Thyroid gland (tissue), 4 donors: Measurements from ENCODE around the gene FGR.

Experiments used
- POLR2A ChIP-seq, 2 donors: fragments of 450-650 bp; IDR thresholded peaks; one replicate each; pipeline ENCODE4 v1.6.1; 2017; ENCODE audit warnings: antibody characterized with exemption in 2 of 2, mild to moderate bottlenecking in 2 of 2, moderate library complexity in 1 of 2
- TF ChIP-seq, protein P1 (sequence below), 6 experiments: fragments of 200-600 bp in 3 of 6; fragments of 450-650 bp in 3 of 6; sonication (generic) in 3 of 6; IDR thresholded peaks; one replicate each; pipeline ENCODE4 v1.5.1; 2016 to 2019; ENCODE audit warnings: antibody characterized with exemption in 6 of 6, mild to moderate bottlenecking in 2 of 6, inconsistent platforms in 1 of 6, moderate library complexity in 1 of 6

DNA sequence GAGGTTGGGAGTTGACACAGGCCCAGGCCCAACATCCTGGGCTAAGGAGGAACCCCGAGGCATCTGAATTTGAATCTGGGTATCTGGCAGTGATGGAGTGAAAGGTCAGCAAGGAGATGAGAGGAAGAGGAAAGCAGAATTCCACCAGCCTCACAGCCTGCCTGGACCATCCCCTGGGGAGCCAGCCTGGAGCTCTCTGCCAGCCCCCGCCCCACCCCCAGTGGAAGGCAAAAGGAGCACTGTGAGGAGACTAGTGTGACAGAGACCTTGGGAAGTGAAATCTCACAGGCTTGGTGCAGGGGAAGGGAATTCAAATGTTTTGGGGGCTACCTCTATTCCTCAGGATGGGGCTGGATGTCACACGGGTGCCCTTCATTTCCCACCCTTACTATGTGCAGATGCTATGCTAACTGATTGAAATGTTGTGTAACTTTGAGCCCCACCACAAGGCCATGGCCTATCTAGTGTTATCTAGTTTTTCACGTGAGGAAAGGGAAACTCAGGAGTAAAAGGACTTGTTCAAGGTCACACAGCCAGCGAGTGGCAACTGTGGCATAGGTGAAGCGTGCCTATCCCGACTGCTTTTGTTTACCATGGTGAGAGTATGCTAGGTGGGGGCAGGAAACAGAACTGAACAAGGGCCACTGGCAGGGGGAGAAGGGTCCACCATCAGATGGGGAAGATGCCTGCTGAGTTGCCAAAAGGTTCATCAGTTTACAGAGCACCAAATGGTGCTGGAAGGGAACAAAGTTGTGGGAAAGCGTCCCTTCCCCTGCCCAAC lies 60.8 kb downstream of the FGR start:
- TF ChIP-seq POLR2A (IDR thresholded peaks at IDR 0.05), result no peak
- TF ChIP-seq, protein P1, sequence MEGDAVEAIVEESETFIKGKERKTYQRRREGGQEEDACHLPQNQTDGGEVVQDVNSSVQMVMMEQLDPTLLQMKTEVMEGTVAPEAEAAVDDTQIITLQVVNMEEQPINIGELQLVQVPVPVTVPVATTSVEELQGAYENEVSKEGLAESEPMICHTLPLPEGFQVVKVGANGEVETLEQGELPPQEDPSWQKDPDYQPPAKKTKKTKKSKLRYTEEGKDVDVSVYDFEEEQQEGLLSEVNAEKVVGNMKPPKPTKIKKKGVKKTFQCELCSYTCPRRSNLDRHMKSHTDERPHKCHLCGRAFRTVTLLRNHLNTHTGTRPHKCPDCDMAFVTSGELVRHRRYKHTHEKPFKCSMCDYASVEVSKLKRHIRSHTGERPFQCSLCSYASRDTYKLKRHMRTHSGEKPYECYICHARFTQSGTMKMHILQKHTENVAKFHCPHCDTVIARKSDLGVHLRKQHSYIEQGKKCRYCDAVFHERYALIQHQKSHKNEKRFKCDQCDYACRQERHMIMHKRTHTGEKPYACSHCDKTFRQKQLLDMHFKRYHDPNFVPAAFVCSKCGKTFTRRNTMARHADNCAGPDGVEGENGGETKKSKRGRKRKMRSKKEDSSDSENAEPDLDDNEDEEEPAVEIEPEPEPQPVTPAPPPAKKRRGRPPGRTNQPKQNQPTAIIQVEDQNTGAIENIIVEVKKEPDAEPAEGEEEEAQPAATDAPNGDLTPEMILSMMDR (IDR thresholded peaks at IDR 0.05), result no peak
